WTC11 (cell line): ENCODE data around the gene FOLR1. TPM values are rescaled to one million over a fixed set of nuclear protein-coding genes. Genes with fewer than 3 reads are reported as not detected.

Source experiments
- ATAC-seq: fragments of 200-7000 bp; cut with Tn5 transposase; 2 replicates; pipeline ENCODE4 v1.10.0; 2021; ENCODE audit warnings: mild to moderate bottlenecking, moderate library complexity
- CTCF ChIA-PET: fragments of 300-600 bp; sonication (Branson Sonifier 250); formaldehyde crosslinking; loops from one replicate; lab custom pipeline; 2021; ENCODE audit warnings: antibody characterized with exemption; lab: Charles Lee
- POLR2A ChIA-PET: fragments of 350-600 bp; sonication (Branson Sonifier 250); formaldehyde crosslinking; loops from one replicate; lab custom pipeline; 2021; ENCODE audit warnings: antibody characterized with exemption; lab: Charles Lee
- DNase-seq: peaks from one replicate; pipeline ENCODE4 v3.0.0; 2021; ENCODE audit warnings: low spot score
- H3K27ac Mint-ChIP-seq: 2 replicates; pipeline ENCODE4 v1.8.0; 2021; ENCODE audit warnings: mixed read lengths
- H3K27me3 Mint-ChIP-seq: 2 replicates; pipeline ENCODE4 v1.8.0; 2021; ENCODE audit warnings: low read depth, mild to moderate bottlenecking, moderate library complexity, mixed read lengths
- H3K36me3 Mint-ChIP-seq: 2 replicates; pipeline ENCODE4 v1.8.0; 2021; ENCODE audit warnings: mixed read lengths
- H3K4me1 Mint-ChIP-seq: 2 replicates; pipeline ENCODE4 v1.8.0; 2022; ENCODE audit warnings: mixed read lengths
- H3K4me3 Mint-ChIP-seq: 2 replicates; pipeline ENCODE4 v1.8.0; 2021; ENCODE audit warnings: mild to moderate bottlenecking, moderate library complexity, mixed read lengths
- H3K9me3 Mint-ChIP-seq: 2 replicates; pipeline ENCODE4 v1.8.0; 2021; ENCODE audit warnings: mixed read lengths
- ATF2 ChIP-seq: sonication (generic); formaldehyde crosslinking; IDR thresholded peaks from 2 replicates; pipeline ENCODE4 v1.8.1; 2022; ENCODE audit warnings: low read depth, missing genetic modification reagents, borderline replicate concordance
- ATF3 ChIP-seq: sonication (generic); formaldehyde crosslinking; conservative IDR thresholded peaks from 2 replicates; pipeline ENCODE4 v1.8.1; 2022; ENCODE audit warnings: mild to moderate bottlenecking, missing genetic modification reagents
- ATF6 ChIP-seq: sonication (generic); formaldehyde crosslinking; IDR thresholded peaks from 2 replicates; pipeline ENCODE4 v1.8.1; 2023; ENCODE audit warnings: mild to moderate bottlenecking, missing genetic modification reagents
- CBFB ChIP-seq: sonication (generic); formaldehyde crosslinking; IDR thresholded peaks from 2 replicates; pipeline ENCODE4 v1.8.1; 2022; ENCODE audit warnings: mild to moderate bottlenecking, low read depth, missing genetic modification reagents
- E2F5 ChIP-seq: sonication (generic); formaldehyde crosslinking; IDR thresholded peaks from 2 replicates; pipeline ENCODE4 v1.8.1; 2022; ENCODE audit warnings: mild to moderate bottlenecking, moderate library complexity, missing genetic modification reagents
- FOXK1 ChIP-seq: sonication (generic); formaldehyde crosslinking; IDR thresholded peaks from 2 replicates; pipeline ENCODE4 v1.8.0; 2022; ENCODE audit warnings: mild to moderate bottlenecking, moderate library complexity, missing genetic modification reagents
- GRHL2 ChIP-seq: fragments of 250-450 bp; sonication (Bioruptor Pico); IDR thresholded peaks from 2 replicates; pipeline ENCODE4 v1.8.0; 2022; ENCODE audit warnings: mild to moderate bottlenecking, moderate library complexity; ENCODE audit not compliant: insufficient replicate concordance, severe bottlenecking
- HMGXB4 ChIP-seq: sonication (generic); formaldehyde crosslinking; IDR thresholded peaks from 2 replicates; pipeline ENCODE4 v1.8.1; 2023; ENCODE audit warnings: mild to moderate bottlenecking, moderate library complexity, missing genetic modification reagents
- NFYB ChIP-seq: sonication (generic); formaldehyde crosslinking; conservative IDR thresholded peaks from 2 replicates; pipeline ENCODE4 v1.8.0; 2022; ENCODE audit warnings: low read depth, missing genetic modification reagents
- SMAD3 ChIP-seq: sonication (generic); formaldehyde crosslinking; IDR thresholded peaks from 2 replicates; pipeline ENCODE4 v1.8.0; 2022; ENCODE audit warnings: missing genetic modification reagents, mild to moderate bottlenecking, borderline replicate concordance
- SP1 ChIP-seq: sonication (generic); formaldehyde crosslinking; conservative IDR thresholded peaks from 2 replicates; pipeline ENCODE4 v1.8.1; 2022; ENCODE audit warnings: missing genetic modification reagents
- STAT6 ChIP-seq: sonication (generic); formaldehyde crosslinking; conservative IDR thresholded peaks from 2 replicates; pipeline ENCODE4 v1.8.1; 2023; ENCODE audit warnings: mild to moderate bottlenecking, low read depth, missing genetic modification reagents, moderate library complexity
- ZNF219 ChIP-seq: sonication (generic); formaldehyde crosslinking; IDR thresholded peaks from 2 replicates; pipeline ENCODE4 v1.8.0; 2023; ENCODE audit warnings: missing genetic modification reagents, mild to moderate bottlenecking, borderline replicate concordance
- ZNF263 ChIP-seq: sonication (generic); formaldehyde crosslinking; IDR thresholded peaks from 2 replicates; pipeline ENCODE4 v1.8.1; 2022; ENCODE audit warnings: low read depth, mild to moderate bottlenecking, moderate library complexity, missing genetic modification reagents
- ZNF281 ChIP-seq: sonication (generic); formaldehyde crosslinking; IDR thresholded peaks from 2 replicates; pipeline ENCODE4 v1.8.0; 2023; ENCODE audit warnings: mild to moderate bottlenecking, missing genetic modification reagents
- ZNF396 ChIP-seq: fragments of 250-450 bp; sonication (Bioruptor Pico); IDR thresholded peaks from 2 replicates; pipeline ENCODE4 v1.8.0; 2021; ENCODE audit warnings: mild to moderate bottlenecking, moderate library complexity, borderline replicate concordance
- ZNF425 ChIP-seq: fragments of 250-450 bp; sonication (Bioruptor Pico); conservative IDR thresholded peaks from 2 replicates; pipeline ENCODE4 v1.9.0; 2021; ENCODE audit warnings: mild to moderate bottlenecking
- ZNF532 ChIP-seq: fragments of 250-450 bp; sonication (Bioruptor Pico); IDR thresholded peaks from 2 replicates; pipeline ENCODE4 v1.9.0; 2021; ENCODE audit warnings: mild to moderate bottlenecking, borderline replicate concordance
- total RNA-seq: library from RNA; stranded (reverse); gene quantifications from 3 replicates; pipeline ENCODE4 v1.2.3, GENCODE V29; 2021

Gene FOLR1
- total RNA-seq, 1 experiment from 2014 or later, result 0.35 TPM

GRCh38 chr11:72234514-72234830 lies 42.5 kb downstream of the FOLR1 start:
- Mint-ChIP-seq H3K4me1 (peaks cover 17% of the 10 kb centered on the region), H3K36me3 (peaks cover 47% of the 10 kb centered on the region), H3K9me3 (no peaks in the 10 kb centered on the region), H3K27ac (no peak overlapping the region), H3K27me3 (peaks cover 13% of the 10 kb centered on the region), H3K4me3 (no peak overlapping the region)
- DNase-seq (no peak), ATAC-seq (no peak)
- CTCF ChIA-PET, result interaction anchor here (0.6 to 0.9 kb wide), 2 partner anchors 121 to 197 kb away, joined by 4 to 6 read pairs; no protein-coding TSS in a partner anchor
- POLR2A ChIA-PET, result no interaction called here
- no peak for TF ChIP-seq NFYB
- no peak for TF ChIP-seq ZNF396 (CRISPR knock-in tag)
- TF ChIP-seq E2F5 (CRISPR knock-in tag), result no peak
- no peak for TF ChIP-seq SP1
- no peak for TF ChIP-seq CBFB (CRISPR knock-in tag)
- TF ChIP-seq ZNF219 (CRISPR knock-in tag), result no peak
- no peak for TF ChIP-seq ZNF425 (CRISPR knock-in tag)
- TF ChIP-seq HMGXB4 (CRISPR knock-in tag), result no peak
- no peak for TF ChIP-seq ZNF281 (CRISPR knock-in tag)
- TF ChIP-seq ZNF532 (CRISPR knock-in tag), result no peak
- no peak for TF ChIP-seq ATF2 (CRISPR knock-in tag)
- no peak for TF ChIP-seq GRHL2 (CRISPR knock-in tag)
- TF ChIP-seq SMAD3 (CRISPR knock-in tag), result no peak
- no peak for TF ChIP-seq ATF3 (CRISPR knock-in tag)
- TF ChIP-seq ATF6 (CRISPR knock-in tag), result no peak
- TF ChIP-seq FOXK1 (CRISPR knock-in tag), result no peak
- no peak for TF ChIP-seq STAT6 (CRISPR knock-in tag)
- no peak for TF ChIP-seq ZNF263 (CRISPR knock-in tag)
